ENCODE results near the gene SPAAR.
A peak's percentile ranks its signal among the peaks of the same experiment; 100 is the strongest.
"Not testable (repeated sequence)": the region's sequence is repeated elsewhere in the genome, so short reads cannot be mapped to it uniquely, and the experiment has no call there.

Gene SPAAR

DNA sequence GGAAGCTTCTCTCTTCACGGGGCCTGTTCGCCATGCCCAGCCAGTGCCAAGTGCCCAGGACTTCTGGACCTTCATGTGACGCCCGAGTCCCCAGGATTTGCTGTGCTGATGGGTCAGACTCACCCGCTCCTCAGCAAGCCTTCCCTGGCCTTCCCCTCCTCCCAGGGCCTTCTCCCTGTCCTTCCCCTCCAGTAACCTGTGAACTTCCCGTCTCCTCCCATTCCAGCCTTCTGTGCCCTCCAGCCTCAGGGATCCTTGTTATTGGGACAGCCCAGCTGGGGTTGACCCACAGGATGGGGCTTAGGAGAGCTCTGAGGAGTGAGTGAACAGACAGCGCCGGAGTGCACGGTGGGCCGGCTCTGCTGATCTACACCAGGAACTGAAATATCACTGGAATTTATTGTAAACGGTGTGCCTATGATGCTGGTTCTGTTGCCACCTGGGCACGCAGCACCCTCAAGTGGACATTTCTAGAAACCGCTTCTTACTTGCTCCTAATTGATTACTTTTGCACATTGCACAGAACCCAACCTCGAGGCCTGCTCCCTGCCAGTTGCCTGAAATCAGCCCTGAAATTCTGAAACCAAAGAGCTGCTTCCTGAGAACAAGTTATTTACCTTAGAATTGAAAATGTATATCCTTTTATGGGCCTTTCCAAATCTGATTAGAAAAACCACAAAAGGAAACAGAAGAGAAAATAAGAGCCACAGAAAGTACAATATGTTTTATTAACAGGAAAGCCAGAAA lies 1.5 kb downstream of the SPAAR start:
- no peak overlapping the region for H3K9ac ChIP-seq (ENCODE audit: low read length)
- TF ChIP-seq, protein P1, sequence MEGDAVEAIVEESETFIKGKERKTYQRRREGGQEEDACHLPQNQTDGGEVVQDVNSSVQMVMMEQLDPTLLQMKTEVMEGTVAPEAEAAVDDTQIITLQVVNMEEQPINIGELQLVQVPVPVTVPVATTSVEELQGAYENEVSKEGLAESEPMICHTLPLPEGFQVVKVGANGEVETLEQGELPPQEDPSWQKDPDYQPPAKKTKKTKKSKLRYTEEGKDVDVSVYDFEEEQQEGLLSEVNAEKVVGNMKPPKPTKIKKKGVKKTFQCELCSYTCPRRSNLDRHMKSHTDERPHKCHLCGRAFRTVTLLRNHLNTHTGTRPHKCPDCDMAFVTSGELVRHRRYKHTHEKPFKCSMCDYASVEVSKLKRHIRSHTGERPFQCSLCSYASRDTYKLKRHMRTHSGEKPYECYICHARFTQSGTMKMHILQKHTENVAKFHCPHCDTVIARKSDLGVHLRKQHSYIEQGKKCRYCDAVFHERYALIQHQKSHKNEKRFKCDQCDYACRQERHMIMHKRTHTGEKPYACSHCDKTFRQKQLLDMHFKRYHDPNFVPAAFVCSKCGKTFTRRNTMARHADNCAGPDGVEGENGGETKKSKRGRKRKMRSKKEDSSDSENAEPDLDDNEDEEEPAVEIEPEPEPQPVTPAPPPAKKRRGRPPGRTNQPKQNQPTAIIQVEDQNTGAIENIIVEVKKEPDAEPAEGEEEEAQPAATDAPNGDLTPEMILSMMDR (IDR thresholded peaks at IDR 0.05; ENCODE audit: insufficient read depth, low read length, poor library complexity, severe bottlenecking): peak; percentile 52
- TF ChIP-seq EZH2phosphoT487 (conservative IDR thresholded peaks at IDR 0.05; ENCODE audit: low read length): no peak
- no peaks in the 10 kb centered on the region for H3K79me2 ChIP-seq (ENCODE audit: insufficient read depth, low read length)
- no peak overlapping the region for H2AFZ ChIP-seq (ENCODE audit: low read depth, low read length, severe bottlenecking)
- H3K27me3 ChIP-seq (ENCODE audit: low read length): no peaks in the 10 kb centered on the region
- no peaks in the 10 kb centered on the region for H3F3A ChIP-seq (ENCODE audit: insufficient read depth)
- no peaks in the 10 kb centered on the region for H3K36me3 ChIP-seq (ENCODE audit: low read length)
- H3K4me2 ChIP-seq (ENCODE audit: low read depth, low read length, poor library complexity, severe bottlenecking): no peak overlapping the region
- H4K20me1 ChIP-seq (ENCODE audit: low read depth, low read length): no peaks in the 10 kb centered on the region
- no peak overlapping the region for H3K4me3 ChIP-seq (ENCODE audit: insufficient read depth, low read length, poor library complexity, severe bottlenecking)
- no peaks in the 10 kb centered on the region for H3K9me2 ChIP-seq (replicated peaks; ENCODE audit: insufficient read depth, low read length)
- no peaks in the 10 kb centered on the region; the same call in 1 of the 2 replicates for H3K9me3 ChIP-seq (ENCODE audit: insufficient read depth, low read length)
- H3K27ac ChIP-seq (ENCODE audit: low read depth, low read length): no peak overlapping the region

DNA sequence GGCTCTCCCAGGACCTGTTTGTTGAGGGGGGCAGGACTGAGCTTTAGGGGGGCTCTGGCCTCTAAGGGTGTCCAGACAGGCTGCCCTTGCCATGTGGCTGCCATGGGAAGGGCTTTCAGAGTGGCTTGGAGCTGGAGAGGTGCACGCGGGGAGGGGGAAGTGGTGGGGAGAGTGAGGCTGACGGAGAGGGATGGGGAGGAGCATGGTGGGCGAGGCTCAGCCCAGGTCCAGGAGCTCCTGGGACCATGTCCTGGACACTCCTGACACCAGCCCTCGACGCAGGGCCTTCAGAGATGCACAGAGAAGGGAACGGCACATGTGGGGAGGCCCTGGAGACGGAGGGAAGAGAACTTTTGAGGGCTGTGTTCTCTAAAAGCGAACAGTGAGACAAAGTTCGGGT lies 2.4 kb downstream of the SPAAR start:
- H2AFZ ChIP-seq (ENCODE audit: low read depth, low read length, severe bottlenecking): no peak overlapping the region
- no peaks in the 10 kb centered on the region for H3K27me3 ChIP-seq (ENCODE audit: low read length)

DNA sequence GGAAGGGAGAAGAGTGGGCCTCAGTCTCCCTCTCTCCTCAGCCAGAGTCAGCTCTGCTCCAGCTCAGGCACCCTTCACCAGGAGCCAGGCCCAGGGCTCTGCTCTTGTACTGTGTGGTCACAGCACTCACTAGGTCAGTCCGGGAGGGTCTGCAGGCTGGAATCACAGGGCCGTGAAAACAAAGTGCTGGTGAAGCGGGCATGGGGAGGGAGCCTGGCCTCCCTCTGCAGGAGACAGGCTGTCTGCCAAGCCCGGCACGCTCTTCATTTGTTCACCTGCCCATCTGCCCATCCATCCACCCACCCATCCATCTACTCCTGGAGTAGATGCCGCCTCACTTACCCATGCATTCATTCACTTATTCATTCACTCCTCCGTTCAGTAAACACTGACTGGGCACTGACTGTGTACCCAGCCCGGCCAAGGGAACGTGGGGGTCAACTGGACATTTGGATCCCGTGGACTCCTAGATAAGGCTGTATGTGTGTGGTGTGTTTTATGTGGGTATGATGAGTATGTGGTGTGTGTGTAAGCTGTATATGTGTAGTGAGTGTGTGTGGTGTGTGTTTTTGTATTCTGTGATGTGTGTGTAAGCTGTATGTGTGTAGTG lies 3.6 kb downstream of the SPAAR start:
- H2AFZ ChIP-seq (ENCODE audit: low read depth, low read length, severe bottlenecking): no peak overlapping the region
- no peaks in the 10 kb centered on the region for H3K27me3 ChIP-seq (ENCODE audit: low read length)
- no peaks in the 10 kb centered on the region; the same call in 1 of the 2 replicates for H3K9me3 ChIP-seq (ENCODE audit: insufficient read depth, low read length)
- H3K9ac ChIP-seq (ENCODE audit: low read length): no peak overlapping the region
- H3K27ac ChIP-seq (ENCODE audit: low read depth, low read length): no peak overlapping the region
- no peak overlapping the region for H3K4me3 ChIP-seq (ENCODE audit: insufficient read depth, low read length, poor library complexity, severe bottlenecking)
- no peaks in the 10 kb centered on the region for H3F3A ChIP-seq (ENCODE audit: insufficient read depth)
- no peak overlapping the region for H3K4me2 ChIP-seq (ENCODE audit: low read depth, low read length, poor library complexity, severe bottlenecking)
- no peaks in the 10 kb centered on the region for H3K79me2 ChIP-seq (ENCODE audit: insufficient read depth, low read length)
- H3K36me3 ChIP-seq (ENCODE audit: low read length): no peaks in the 10 kb centered on the region
- no peaks in the 10 kb centered on the region for H3K9me2 ChIP-seq (replicated peaks; ENCODE audit: insufficient read depth, low read length)
- TF ChIP-seq, protein P1 (IDR thresholded peaks at IDR 0.05; ENCODE audit: insufficient read depth, low read length, poor library complexity, severe bottlenecking): no peak
- TF ChIP-seq EZH2phosphoT487 (conservative IDR thresholded peaks at IDR 0.05; ENCODE audit: low read length): no peak
- no peaks in the 10 kb centered on the region for H4K20me1 ChIP-seq (ENCODE audit: low read depth, low read length)

More for the DNA sequence above, 2.4 kb downstream of the SPAAR start:
- Histone ChIP-seq H3K79me2 (ENCODE audit: insufficient read depth, low read length) (no peaks in the 10 kb centered on the region), H3K27ac (ENCODE audit: low read depth, low read length) (no peak overlapping the region), H3F3A (ENCODE audit: insufficient read depth) (no peaks in the 10 kb centered on the region), H3K9me3 (ENCODE audit: insufficient read depth, low read length) (no peaks in the 10 kb centered on the region; the same call in 1 of the 2 replicates), H3K36me3 (ENCODE audit: low read length) (no peaks in the 10 kb centered on the region), H3K9ac (ENCODE audit: low read length) (no peak overlapping the region), H3K4me3 (ENCODE audit: insufficient read depth, low read length, poor library complexity, severe bottlenecking) (no peak overlapping the region), H4K20me1 (ENCODE audit: low read depth, low read length) (no peaks in the 10 kb centered on the region), H3K4me2 (ENCODE audit: low read depth, low read length, poor library complexity, severe bottlenecking) (no peak overlapping the region), H3K9me2 (replicated peaks; ENCODE audit: insufficient read depth, low read length) (no peaks in the 10 kb centered on the region)
- TF ChIP-seq EZH2phosphoT487 (conservative IDR thresholded peaks at IDR 0.05; ENCODE audit: low read length): no peak
- TF ChIP-seq, protein P1 (IDR thresholded peaks at IDR 0.05; ENCODE audit: insufficient read depth, low read length, poor library complexity, severe bottlenecking): no peak

DNA sequence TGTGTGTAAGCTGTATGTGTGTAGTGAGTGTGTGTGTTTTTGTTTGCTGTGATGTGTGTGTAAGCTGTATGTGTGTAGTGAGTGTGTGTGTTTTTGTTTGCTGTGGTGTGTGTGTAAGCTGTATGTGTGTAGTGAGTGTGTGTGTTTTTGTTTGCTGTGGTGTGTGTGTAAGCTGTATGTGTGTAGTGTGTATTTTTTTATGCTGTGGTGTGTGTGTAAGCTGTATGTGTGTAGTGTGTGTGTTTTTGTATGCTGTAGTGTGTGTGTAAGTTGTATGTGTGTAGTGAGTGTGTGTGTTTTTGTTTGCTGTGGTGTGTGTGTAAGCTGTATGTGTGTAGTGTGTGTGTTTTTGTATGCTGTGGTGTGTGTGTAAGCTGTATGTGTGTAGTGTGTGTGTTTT lies 4.1 kb downstream of the SPAAR start:
- H3K9ac ChIP-seq (ENCODE audit: low read length); H3K27me3 ChIP-seq (ENCODE audit: low read length); H3F3A ChIP-seq (ENCODE audit: insufficient read depth); H3K9me2 ChIP-seq (replicated peaks; ENCODE audit: insufficient read depth, low read length); H3K27ac ChIP-seq (ENCODE audit: low read depth, low read length); H3K36me3 ChIP-seq (ENCODE audit: low read length); H4K20me1 ChIP-seq (ENCODE audit: low read depth, low read length); H2AFZ ChIP-seq (ENCODE audit: low read depth, low read length, severe bottlenecking); H3K4me3 ChIP-seq (ENCODE audit: insufficient read depth, low read length, poor library complexity, severe bottlenecking); H3K79me2 ChIP-seq (ENCODE audit: insufficient read depth, low read length); H3K9me3 ChIP-seq (ENCODE audit: insufficient read depth, low read length); H3K4me2 ChIP-seq (ENCODE audit: low read depth, low read length, poor library complexity, severe bottlenecking): not testable (repeated sequence)

Measured in SU-DHL-6 (cell line).